GM18909 (cell line): Measurements from ENCODE around the gene HOXB2.

Source experiments
- ATAC-seq: cut with Tn5 transposase; IDR thresholded peaks from one replicate; pipeline ENCODE4 v1.9.1; 2021; ENCODE audit warnings: mild to moderate bottlenecking; ENCODE audit not compliant: unreplicated experiment, poor library complexity

HOXB2 gene

GRCh38 chr17:48545022-48545375, at the start of gene HOXB2:
TSS of gene HOXB2 (minus strand) at chr17:48545109. CDS start at chr17:48544911, 198 bp downstream.
- ATAC-seq, result no peak

GRCh38 chr17:48593840-48594537, 49.1 kb upstream of the HOXB2 start:
- ATAC-seq, result no peak

DNA sequence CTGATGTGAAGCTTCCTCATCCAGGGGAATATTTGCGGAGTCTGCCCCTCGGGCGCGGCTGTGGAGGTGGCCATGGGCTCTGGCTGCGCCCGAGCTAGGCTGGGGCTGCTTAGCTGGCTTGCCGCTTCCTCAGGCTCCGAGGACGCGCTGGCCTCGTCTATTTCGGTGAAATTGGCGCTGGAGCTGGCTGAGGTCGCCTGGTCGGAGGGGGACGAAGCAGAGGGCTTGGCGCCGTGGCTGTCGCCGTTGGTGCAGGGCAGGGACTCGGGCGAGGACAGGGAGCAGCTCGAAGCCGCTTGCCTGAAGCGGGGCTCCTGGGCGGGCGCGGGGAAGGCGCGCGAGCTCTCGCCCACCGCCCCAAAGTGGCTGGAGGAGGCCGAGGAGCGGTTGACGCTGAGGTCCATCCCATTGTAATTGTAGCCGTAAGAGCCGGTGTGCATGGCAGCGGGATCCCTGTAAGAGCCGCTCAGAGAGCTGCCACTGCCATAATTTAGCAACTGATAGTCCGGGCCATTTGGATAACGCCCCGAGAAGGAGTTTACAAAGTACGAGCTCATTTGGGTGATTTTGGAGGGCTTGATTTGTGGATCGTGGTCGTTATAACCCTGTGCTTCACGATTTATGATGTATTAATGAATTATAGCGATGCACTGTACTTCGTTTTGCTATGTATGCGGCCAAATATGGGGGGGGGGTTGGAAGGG, 48.4 kb upstream of the HOXB2 start, which contains the start of gene HOXB5:
HOXB5 (minus strand) TSS at position 654 of the 704 bp plus-strand sequence; CDS start at position 557, 97 bp downstream.
- no peak for ATAC-seq

GRCh38 chr17:48592577-48592976, 47.7 kb upstream of the HOXB2 start:
- no peak for ATAC-seq

DNA sequence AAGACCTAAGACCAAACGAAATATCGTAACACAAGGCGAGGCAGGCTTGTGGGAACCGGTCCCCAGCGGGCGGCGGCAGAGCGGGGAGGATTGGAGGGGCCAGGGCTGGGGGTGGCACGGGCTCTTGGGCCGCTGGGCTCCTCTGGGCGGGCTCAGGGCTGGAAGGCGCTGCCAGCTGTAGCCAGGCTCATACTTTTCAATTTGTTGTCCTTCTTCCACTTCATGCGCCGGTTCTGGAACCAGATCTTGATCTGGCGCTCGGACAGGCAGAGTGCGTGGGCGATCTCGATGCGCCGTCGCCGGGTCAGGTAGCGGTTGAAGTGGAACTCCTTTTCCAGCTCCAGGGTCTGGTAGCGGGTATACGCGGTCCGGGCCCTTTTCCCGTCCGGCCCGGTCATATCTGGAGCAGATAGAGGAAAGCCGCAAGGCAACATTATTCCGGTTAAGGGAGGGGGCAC, 47.2 kb upstream of the HOXB2 start:
- ATAC-seq, result no peak

- no peak for ATAC-seq
Observed at GRCh38 chr17:48591255-48592056, 46.5 kb upstream of the HOXB2 start.

DNA sequence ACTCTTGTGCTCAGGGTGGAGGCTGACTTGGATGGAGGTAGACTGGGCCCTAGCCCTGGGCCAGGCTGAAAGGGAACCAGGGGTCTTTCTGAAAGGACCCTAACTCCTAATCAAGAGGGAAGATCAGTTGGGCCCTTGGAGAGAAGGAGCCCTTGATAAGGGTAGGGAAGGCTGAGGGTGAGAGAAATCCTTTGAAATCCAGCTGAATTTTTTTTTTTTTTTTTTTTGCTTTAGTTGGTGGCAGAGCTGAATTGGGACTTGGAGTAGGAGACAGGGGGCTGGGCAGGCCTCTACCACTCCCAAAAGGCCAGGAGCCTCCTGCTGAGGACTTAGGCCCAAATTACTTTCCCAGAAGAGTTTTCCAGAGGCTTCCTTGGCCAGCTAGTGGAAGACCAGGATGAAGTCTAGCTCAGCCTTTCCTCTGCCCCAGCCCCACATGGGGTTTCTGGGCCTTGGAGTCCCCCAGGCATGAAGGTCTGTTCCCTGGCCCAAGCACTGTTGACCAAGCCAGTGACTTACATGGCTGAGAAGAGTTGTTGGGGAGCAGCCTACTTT, 45.8 kb upstream of the HOXB2 start:
- ATAC-seq, result no peak

- ATAC-seq, result no peak
Observed at GRCh38 chr17:48589831-48590606, 45.1 kb upstream of the HOXB2 start, which contains the start of gene HOXB3. TSS of gene HOXB3 (minus strand) at chr17:48590241. CDS start at chr17:48552474, 37,767 bp downstream.

DNA sequence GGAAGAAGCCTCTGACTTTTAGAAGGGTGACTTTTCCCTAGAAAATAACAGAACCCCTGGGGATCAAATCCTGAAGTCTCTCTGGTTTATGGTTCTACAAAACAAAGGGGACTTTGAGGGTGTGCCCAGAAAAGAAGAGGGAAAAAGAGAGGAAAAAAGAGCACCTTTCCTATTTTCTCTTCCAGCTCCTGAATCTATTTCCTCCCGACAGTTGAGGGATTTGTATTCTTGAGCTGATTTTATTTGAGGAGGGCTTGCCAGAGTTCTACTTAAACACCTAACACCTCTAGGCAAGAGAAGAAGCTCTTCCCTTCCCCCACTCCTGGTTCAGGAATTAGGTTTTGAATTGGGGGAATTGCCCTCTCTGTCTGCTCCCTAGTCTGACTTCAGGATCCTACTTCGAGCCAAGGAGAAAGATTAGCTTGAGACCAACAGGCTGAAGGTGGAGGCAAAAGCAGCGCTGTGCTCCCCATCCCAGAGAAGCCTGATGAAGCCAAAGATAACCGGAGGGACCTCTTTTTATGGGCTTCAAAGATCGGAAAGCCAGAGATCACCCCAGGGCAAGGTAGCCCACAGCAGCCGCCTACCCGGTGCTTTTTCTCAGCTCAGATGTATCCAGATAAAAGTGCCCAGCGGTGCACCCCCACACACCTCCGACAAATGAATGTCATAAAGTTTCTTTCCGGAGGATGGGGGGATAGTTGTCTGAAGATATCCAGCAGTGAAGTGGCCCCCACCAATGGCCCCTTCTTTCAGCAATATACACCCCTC, 44.3 kb upstream of the HOXB2 start:
- no peak for ATAC-seq

GRCh38 chr17:48588528-48588927, 43.6 kb upstream of the HOXB2 start:
- no peak for ATAC-seq

DNA sequence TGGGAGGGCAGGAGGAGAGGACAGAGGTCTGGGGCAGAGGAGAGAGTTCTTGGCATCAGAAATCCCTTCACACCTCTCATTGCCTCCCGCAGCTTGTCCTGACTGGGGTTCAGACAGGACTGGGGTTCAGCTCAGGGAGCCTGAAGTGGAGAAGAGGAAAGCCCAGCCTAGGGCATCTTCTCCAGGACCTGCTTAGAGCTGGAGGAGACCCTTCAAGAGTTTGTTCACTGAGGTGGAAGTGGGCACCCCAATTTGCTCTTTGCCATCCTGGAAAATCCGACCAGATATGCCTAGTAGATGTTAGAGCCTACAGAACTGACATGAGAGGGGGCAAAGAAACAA, 43.1 kb upstream of the HOXB2 start:
- no peak for ATAC-seq

DNA sequence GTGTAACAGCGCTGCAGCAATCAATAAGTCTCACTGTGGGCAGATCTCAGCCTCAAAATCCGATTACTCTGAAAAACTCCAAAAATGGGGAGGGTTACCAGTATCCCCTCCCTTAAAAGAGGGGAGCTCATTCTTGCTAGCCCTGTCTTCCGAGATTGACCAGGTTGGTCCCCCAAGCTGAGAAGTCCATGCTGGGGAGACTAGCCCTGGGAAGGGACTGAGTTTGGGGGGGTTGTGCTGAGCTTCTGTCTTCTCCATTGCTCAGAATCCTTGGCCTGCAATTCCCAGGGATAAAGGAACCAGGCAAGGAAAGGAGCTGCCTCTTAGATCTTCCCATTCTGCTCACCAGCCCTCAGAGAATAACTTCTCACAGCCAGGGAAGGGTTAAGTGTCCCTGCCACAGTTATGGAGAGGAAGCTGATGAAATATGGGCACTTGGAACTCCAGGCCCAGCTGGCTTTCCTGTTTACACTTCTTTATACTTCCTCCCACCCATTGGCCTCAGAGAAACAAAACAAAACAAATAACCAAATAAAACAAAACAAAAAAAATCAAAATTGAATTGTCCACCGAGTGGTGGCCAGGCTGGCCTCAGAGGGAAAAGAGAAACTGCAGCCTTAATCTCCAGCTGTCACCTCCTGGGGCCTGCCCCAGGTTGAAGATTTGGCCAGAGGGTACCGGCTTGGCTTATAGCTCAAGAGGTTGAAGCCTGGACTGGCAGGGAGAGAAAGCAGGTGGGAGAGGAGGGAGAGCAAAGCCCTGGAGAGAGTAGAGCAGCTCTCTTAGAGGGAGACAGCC, 42.6 kb upstream of the HOXB2 start:
- no peak for ATAC-seq

DNA sequence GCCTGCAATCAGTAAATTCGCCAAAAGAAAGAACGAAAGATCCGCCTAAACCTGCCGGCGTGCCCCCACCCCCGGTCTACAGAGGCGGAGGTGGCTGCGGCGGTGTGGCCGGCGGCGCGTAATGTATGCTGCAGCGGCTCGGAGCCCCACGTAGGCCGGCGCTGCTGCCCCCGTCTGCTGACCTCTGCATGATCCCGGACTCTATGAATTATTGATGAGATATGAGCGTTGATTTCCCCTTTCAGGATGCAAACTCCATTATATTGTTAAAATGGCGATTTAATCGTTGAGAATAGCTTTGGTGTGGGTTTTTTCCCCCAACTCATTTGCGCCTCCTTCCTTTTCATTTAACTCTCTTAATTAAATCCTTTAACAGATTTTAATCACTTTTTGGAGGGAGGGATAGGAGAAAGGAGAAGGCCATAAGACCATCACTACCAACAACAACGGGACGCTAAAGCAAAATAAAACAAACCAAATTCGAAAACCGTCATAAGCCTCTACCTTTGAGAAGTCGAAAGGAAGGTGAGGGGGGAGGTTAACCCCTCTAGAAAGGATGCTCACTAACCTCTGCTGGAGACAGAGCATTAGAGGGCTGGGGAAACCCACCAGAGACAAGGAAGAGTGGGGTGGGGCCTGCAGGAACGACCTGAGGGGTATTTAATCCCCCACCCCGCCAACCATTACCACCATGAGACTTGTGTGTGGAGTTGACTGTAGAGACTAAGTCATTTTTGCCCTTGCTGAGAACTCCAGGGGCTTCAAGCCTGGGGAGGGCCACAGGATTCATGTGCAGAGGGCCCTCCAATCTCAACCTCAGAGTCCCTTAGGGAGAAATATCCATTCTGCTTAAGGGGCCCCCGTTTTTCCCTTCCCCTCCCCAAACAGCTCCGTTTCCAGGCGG, 41.7 kb upstream of the HOXB2 start:
- no peak for ATAC-seq

- no peak for ATAC-seq
Observed at GRCh38 chr17:48584223-48584741, 39.4 kb upstream of the HOXB2 start.

DNA sequence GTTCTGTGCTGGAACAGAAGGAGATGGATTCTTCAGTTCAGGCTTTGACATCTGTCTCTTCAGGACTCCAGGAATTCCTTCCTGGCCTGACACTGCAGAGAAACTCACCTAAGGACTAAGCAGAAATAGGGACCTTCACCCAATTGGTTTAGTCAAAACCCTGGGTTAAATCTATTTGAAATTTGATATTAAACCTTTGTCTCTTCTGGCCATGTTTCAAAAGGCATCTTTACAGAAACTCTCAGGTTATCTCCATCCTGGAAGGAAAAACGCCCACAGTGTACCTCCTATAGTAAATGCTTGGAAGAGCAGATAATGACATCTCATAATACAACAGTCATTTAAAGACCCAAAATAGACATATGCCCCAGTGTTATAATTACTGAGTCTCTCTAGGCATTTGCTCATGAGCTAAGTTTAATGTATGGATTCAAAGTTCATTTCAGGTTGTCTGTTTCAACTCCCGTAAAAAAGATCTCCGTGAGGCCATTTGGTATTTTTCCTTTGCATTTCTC, 38.9 kb upstream of the HOXB2 start:
- no peak for ATAC-seq

DNA sequence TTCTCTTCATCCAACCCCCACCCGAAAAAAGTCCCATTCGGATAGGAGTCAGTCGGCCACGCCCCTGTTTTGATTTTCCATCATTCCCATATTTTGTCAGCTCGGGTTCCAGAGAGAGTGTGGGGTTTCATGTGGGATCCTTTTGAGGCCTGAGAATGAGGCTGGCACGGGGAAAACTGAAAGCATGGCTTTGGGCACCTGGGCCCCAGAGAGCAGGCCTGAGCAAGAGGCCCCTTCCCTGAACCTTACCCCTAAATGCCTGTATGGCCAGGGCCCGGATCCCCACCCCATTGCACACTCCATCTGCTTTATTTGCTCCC, 37.8 kb upstream of the HOXB2 start:
- ATAC-seq, result no peak
